Inflammatory macrophage (primary cell): ENCODE measurements around the gene KATNAL2.

Source experiments
- DNase-seq, 2 donors: peaks; one replicate each; pipeline ENCODE4 v3.0.0-alpha.2; 2020 to 2022

The KATNAL2 gene

GRCh38 chr18:47120428-47120827 lies 203.0 kb downstream of the KATNAL2 start:
- DNase-seq: no peak

- DNase-seq: no peak
Observed at GRCh38 chr18:47121146-47121545, 203.7 kb downstream of the KATNAL2 start.

- DNase-seq: no peak
Observed at GRCh38 chr18:47141289-47141688, 223.9 kb downstream of the KATNAL2 start.

GRCh38 chr18:47143153-47143552 lies 225.8 kb downstream of the KATNAL2 start:
- DNase-seq: no peak

- DNase-seq: no peak
Observed at GRCh38 chr18:47143899-47144485, 226.6 kb downstream of the KATNAL2 start.

- no peak for DNase-seq
Observed at GRCh38 chr18:47146206-47146605, 228.8 kb downstream of the KATNAL2 start.

DNA sequence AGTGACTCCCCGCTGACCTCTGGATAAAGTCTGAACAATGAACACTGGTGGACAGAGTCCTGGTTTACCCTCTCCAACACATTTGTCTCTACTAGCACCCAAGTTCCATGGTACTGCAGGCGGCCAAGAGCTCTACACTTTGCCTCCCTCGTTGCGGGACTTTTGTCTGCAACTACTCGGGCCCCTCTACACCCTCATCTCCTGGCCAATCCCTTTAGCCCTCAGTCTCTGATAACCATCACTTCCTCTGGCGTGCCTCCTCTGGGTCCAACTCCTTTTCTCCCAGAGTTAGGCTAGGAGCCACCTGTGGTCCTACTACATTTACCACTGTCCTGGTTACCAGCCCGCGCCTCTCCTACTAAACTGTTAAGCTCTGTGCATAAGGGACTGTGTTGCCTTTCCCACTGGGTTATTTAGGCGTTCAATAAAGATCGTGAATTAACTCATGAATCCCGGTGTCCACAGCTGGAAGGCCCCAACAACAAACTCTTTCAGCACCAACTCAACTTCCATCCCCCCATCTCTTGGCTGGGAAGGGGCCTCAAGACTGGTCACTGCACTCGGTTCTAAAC lies 232.1 kb downstream of the KATNAL2 start:
- DNase-seq: no peak

- peak; percentile 81 to 89 for DNase-seq
Observed at GRCh38 chr18:47150029-47150823, 232.8 kb downstream of the KATNAL2 start, which contains the start of gene HDHD2. Gene HDHD2 (minus strand): TSS chr18:47150500. CDS start chr18:47136439, 14,061 bp downstream.

GRCh38 chr18:47150824-47151366 lies 233.5 kb downstream of the KATNAL2 start:
- peak in 1 of 2 donors; percentile 4 for DNase-seq

GRCh38 chr18:47151439-47151838 lies 234.0 kb downstream of the KATNAL2 start:
- DNase-seq: no peak
